ENCODE data around the gene NEK7.
"Not testable (repeated sequence)": the region's sequence is repeated elsewhere in the genome, so short reads cannot be mapped to it uniquely, and the experiment has no call there.

NEK7 gene

GRCh38 chr1:198177546-198177945 lies 20.7 kb downstream of the NEK7 start:
- Histone ChIP-seq H3K36me3 (ENCODE audit: insufficient read depth, low read depth, low read length) (no peaks in the 10 kb centered on the region), H3K27ac (ENCODE audit: low read length) (no peak overlapping the region), H3K4me1 (ENCODE audit: insufficient read depth, low read length) (peaks cover 8% of the 10 kb centered on the region; the same call in 1 of the 2 replicates), H3K4me3 (ENCODE audit: low read length) (no peak overlapping the region), H3K9me3 (ENCODE audit: insufficient read depth, low read depth, low read length) (no peaks in the 10 kb centered on the region), H3K27me3 (ENCODE audit: insufficient read depth, low read length) (no peaks in the 10 kb centered on the region), H3K9ac (ENCODE audit: low read depth, low read length) (no peak overlapping the region)

GRCh38 chr1:198178615-198179014 lies 21.8 kb downstream of the NEK7 start:
- Histone ChIP-seq H3K27me3 (ENCODE audit: insufficient read depth, low read length) (no peaks in the 10 kb centered on the region), H3K36me3 (ENCODE audit: insufficient read depth, low read depth, low read length) (no peaks in the 10 kb centered on the region), H3K4me3 (ENCODE audit: low read length) (no peak overlapping the region), H3K9me3 (ENCODE audit: insufficient read depth, low read depth, low read length) (no peaks in the 10 kb centered on the region), H3K9ac (ENCODE audit: low read depth, low read length) (no peak overlapping the region), H3K27ac (ENCODE audit: low read length) (no peak overlapping the region), H3K4me1 (ENCODE audit: insufficient read depth, low read length) (peaks cover 8% of the 10 kb centered on the region; the same call in 1 of the 2 replicates)

- Histone ChIP-seq H3K9ac (ENCODE audit: low read depth, low read length) (no peak overlapping the region), H3K4me3 (ENCODE audit: low read length) (no peak overlapping the region), H3K9me3 (ENCODE audit: insufficient read depth, low read depth, low read length) (no peaks in the 10 kb centered on the region), H3K27me3 (ENCODE audit: insufficient read depth, low read length) (no peaks in the 10 kb centered on the region), H3K36me3 (ENCODE audit: insufficient read depth, low read depth, low read length) (no peaks in the 10 kb centered on the region), H3K4me1 (ENCODE audit: insufficient read depth, low read length) (peaks cover 8% of the 10 kb centered on the region; the same call in 1 of the 2 replicates), H3K27ac (ENCODE audit: low read length) (no peak overlapping the region)
Measured at GRCh38 chr1:198179556-198179981, 22.8 kb downstream of the NEK7 start.

- Histone ChIP-seq H3K4me3 (ENCODE audit: low read length) (no peak overlapping the region), H3K9ac (ENCODE audit: low read depth, low read length) (no peak overlapping the region), H3K27me3 (ENCODE audit: insufficient read depth, low read length) (no peaks in the 10 kb centered on the region), H3K9me3 (ENCODE audit: insufficient read depth, low read depth, low read length) (no peaks in the 10 kb centered on the region), H3K27ac (ENCODE audit: low read length) (no peak overlapping the region), H3K36me3 (ENCODE audit: insufficient read depth, low read depth, low read length) (no peaks in the 10 kb centered on the region), H3K4me1 (ENCODE audit: insufficient read depth, low read length) (peaks cover 6% of the 10 kb centered on the region; the same call in 1 of the 2 replicates)
Measured at GRCh38 chr1:198183605-198184004, 26.8 kb downstream of the NEK7 start.

- no peaks in the 10 kb centered on the region for H3K36me3 ChIP-seq (ENCODE audit: insufficient read depth, low read depth, low read length)
- H3K4me3 ChIP-seq (ENCODE audit: low read length): no peak overlapping the region
- H3K9ac ChIP-seq (ENCODE audit: low read depth, low read length): no peak overlapping the region
- H3K27ac ChIP-seq (ENCODE audit: low read length): no peak overlapping the region
- H3K9me3 ChIP-seq (ENCODE audit: insufficient read depth, low read depth, low read length): no peaks in the 10 kb centered on the region
- 0 out of 2 replicates have a peak, but pooled peaks cover under 1% of the 10 kb centered on the region for H3K4me1 ChIP-seq (ENCODE audit: insufficient read depth, low read length)
- no peaks in the 10 kb centered on the region for H3K27me3 ChIP-seq (ENCODE audit: insufficient read depth, low read length)
Measured at GRCh38 chr1:198184516-198184915, 27.7 kb downstream of the NEK7 start.

- Histone ChIP-seq H3K36me3 (ENCODE audit: insufficient read depth, low read depth, low read length) (no peaks in the 10 kb centered on the region), H3K4me1 (ENCODE audit: insufficient read depth, low read length) (no peaks in the 10 kb centered on the region), H3K4me3 (ENCODE audit: low read length) (no peak overlapping the region), H3K9ac (ENCODE audit: low read depth, low read length) (no peak overlapping the region), H3K9me3 (ENCODE audit: insufficient read depth, low read depth, low read length) (no peaks in the 10 kb centered on the region), H3K27me3 (ENCODE audit: insufficient read depth, low read length) (no peaks in the 10 kb centered on the region), H3K27ac (ENCODE audit: low read length) (no peak overlapping the region)
Measured at GRCh38 chr1:198185146-198185545, 28.3 kb downstream of the NEK7 start.

GRCh38 chr1:198185759-198186158 lies 29.0 kb downstream of the NEK7 start:
- Histone ChIP-seq H3K27ac (ENCODE audit: low read length) (no peak overlapping the region), H3K4me1 (ENCODE audit: insufficient read depth, low read length) (no peaks in the 10 kb centered on the region), H3K36me3 (ENCODE audit: insufficient read depth, low read depth, low read length) (no peaks in the 10 kb centered on the region), H3K9ac (ENCODE audit: low read depth, low read length) (no peak overlapping the region), H3K4me3 (ENCODE audit: low read length) (no peak overlapping the region), H3K9me3 (ENCODE audit: insufficient read depth, low read depth, low read length) (no peaks in the 10 kb centered on the region), H3K27me3 (ENCODE audit: insufficient read depth, low read length) (no peaks in the 10 kb centered on the region)

- Histone ChIP-seq H3K4me3 (ENCODE audit: low read length) (no peak overlapping the region), H3K4me1 (ENCODE audit: insufficient read depth, low read length) (no peaks in the 10 kb centered on the region), H3K27me3 (ENCODE audit: insufficient read depth, low read length) (no peaks in the 10 kb centered on the region), H3K27ac (ENCODE audit: low read length) (no peak overlapping the region), H3K9ac (ENCODE audit: low read depth, low read length) (no peak overlapping the region), H3K9me3 (ENCODE audit: insufficient read depth, low read depth, low read length) (no peaks in the 10 kb centered on the region), H3K36me3 (ENCODE audit: insufficient read depth, low read depth, low read length) (no peaks in the 10 kb centered on the region)
Measured at GRCh38 chr1:198186916-198187580, 30.2 kb downstream of the NEK7 start.

GRCh38 chr1:198187973-198188588 lies 31.3 kb downstream of the NEK7 start:
- H3K4me3 ChIP-seq (ENCODE audit: low read length): no peak overlapping the region
- H3K9me3 ChIP-seq (ENCODE audit: insufficient read depth, low read depth, low read length): no peaks in the 10 kb centered on the region
- no peaks in the 10 kb centered on the region for H3K36me3 ChIP-seq (ENCODE audit: insufficient read depth, low read depth, low read length)
- no peaks in the 10 kb centered on the region for H3K4me1 ChIP-seq (ENCODE audit: insufficient read depth, low read length)
- no peak overlapping the region for H3K27ac ChIP-seq (ENCODE audit: low read length)
- no peaks in the 10 kb centered on the region for H3K27me3 ChIP-seq (ENCODE audit: insufficient read depth, low read length)
- H3K9ac ChIP-seq (ENCODE audit: low read depth, low read length): no peak overlapping the region

- H3K36me3 ChIP-seq (ENCODE audit: insufficient read depth, low read depth, low read length): no peaks in the 10 kb centered on the region
- no peak overlapping the region for H3K4me3 ChIP-seq (ENCODE audit: low read length)
- H3K9ac ChIP-seq (ENCODE audit: low read depth, low read length): no peak overlapping the region
- H3K4me1 ChIP-seq (ENCODE audit: insufficient read depth, low read length): no peaks in the 10 kb centered on the region
- H3K9me3 ChIP-seq (ENCODE audit: insufficient read depth, low read depth, low read length): no peaks in the 10 kb centered on the region
- no peaks in the 10 kb centered on the region for H3K27me3 ChIP-seq (ENCODE audit: insufficient read depth, low read length)
- no peak overlapping the region for H3K27ac ChIP-seq (ENCODE audit: low read length)
Measured at GRCh38 chr1:198191117-198191516, 34.3 kb downstream of the NEK7 start.

- H3K27me3 ChIP-seq (ENCODE audit: insufficient read depth, low read length); H3K9ac ChIP-seq (ENCODE audit: low read depth, low read length); H3K27ac ChIP-seq (ENCODE audit: low read length); H3K4me3 ChIP-seq (ENCODE audit: low read length); H3K4me1 ChIP-seq (ENCODE audit: insufficient read depth, low read length); H3K9me3 ChIP-seq (ENCODE audit: insufficient read depth, low read depth, low read length); H3K36me3 ChIP-seq (ENCODE audit: insufficient read depth, low read depth, low read length): not testable (repeated sequence)
Measured at GRCh38 chr1:198193871-198194270, 37.1 kb downstream of the NEK7 start.

- no peak overlapping the region for H3K9ac ChIP-seq (ENCODE audit: low read depth, low read length)
- H3K9me3 ChIP-seq (ENCODE audit: insufficient read depth, low read depth, low read length): no peaks in the 10 kb centered on the region
- no peak overlapping the region for H3K27ac ChIP-seq (ENCODE audit: low read length)
- no peaks in the 10 kb centered on the region for H3K27me3 ChIP-seq (ENCODE audit: insufficient read depth, low read length)
- no peak overlapping the region for H3K4me3 ChIP-seq (ENCODE audit: low read length)
- H3K4me1 ChIP-seq (ENCODE audit: insufficient read depth, low read length): no peaks in the 10 kb centered on the region
- no peaks in the 10 kb centered on the region for H3K36me3 ChIP-seq (ENCODE audit: insufficient read depth, low read depth, low read length)
Measured at GRCh38 chr1:198196630-198197029, 39.8 kb downstream of the NEK7 start.

Data from iPS-20b (cell line).